Measurements from ENCODE around the gene CROCC. TPM values are rescaled to one million over a fixed set of nuclear protein-coding genes. Genes with fewer than 3 reads are reported as not detected.

Gene CROCC
- polyA plus RNA-seq, 3 donors = 19.5 to 42.2 (median 19.8) TPM

DNA sequence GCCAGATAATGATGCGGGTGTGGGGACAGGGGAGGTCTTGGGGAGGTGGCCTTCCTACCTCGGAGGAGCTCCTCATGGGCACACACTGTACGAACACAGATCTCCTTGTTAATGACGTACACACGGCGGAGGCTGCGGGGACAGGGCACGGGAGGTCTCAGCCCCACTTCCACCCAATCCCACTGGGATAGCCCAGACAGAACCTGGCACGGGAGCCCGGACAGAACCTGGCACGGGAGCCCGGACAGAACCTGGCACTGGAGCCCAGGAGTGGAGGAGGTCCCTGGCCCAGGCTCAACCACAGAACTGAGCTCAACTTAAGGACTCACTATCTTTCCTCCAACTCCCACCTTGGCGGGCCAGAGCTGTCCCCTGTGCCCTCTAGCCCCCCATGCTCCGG, 53.5 kb downstream of the CROCC start:
- H3K27ac ChIP-seq (ENCODE audit: low read depth, low read length) = no peak overlapping the region
- 61 to 79% (median 72%) methylated on average over 8 to 14 of the region's 14 CpGs for WGBS, 3 donors

GRCh38 chr1:16975838-16976237, 54.1 kb downstream of the CROCC start:
- H3K27ac ChIP-seq (ENCODE audit: low read depth, low read length) = no peak overlapping the region
- WGBS, 3 donors = 81 to 91% (median 89%) methylated on average over 14 of the region's 14 CpGs

GRCh38 chr1:16976966-16977365, 55.2 kb downstream of the CROCC start:
- H3K27ac ChIP-seq (ENCODE audit: low read depth, low read length) = no peak overlapping the region
- 85 to 86% (median 85%) methylated on average over 15 to 16 of the region's 16 CpGs for WGBS, 3 donors

DNA sequence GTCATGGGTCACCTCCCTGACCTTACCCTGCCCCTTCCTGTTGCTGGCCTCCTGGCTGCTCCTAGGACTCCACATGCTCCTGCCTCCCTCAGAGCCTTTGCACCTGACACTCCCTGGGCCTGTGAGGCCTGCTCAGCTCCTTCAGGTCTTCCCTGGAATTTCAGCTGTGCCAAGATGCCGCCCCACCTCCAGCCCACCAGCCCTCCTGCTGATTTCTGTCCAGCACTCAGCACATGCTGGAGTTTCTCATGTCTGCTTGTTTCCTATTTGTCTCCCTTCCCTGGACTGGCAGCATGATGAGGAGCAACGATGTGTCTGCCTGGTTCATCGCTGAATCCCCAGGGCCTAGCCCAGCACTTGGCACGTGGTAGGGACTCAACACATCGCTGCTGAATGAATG, 55.6 kb downstream of the CROCC start:
- WGBS, 3 donors = 93 to 94% (median 94%) methylated on average over 5 of the region's 5 CpGs
- H3K27ac ChIP-seq (ENCODE audit: low read depth, low read length) = no peak overlapping the region

- H3K27ac ChIP-seq (ENCODE audit: low read depth, low read length) = no peak overlapping the region
- 82 to 86% (median 86%) methylated on average over 4 of the region's 4 CpGs for WGBS, 3 donors
Measured at GRCh38 chr1:16978139-16978538, 56.4 kb downstream of the CROCC start.

DNA sequence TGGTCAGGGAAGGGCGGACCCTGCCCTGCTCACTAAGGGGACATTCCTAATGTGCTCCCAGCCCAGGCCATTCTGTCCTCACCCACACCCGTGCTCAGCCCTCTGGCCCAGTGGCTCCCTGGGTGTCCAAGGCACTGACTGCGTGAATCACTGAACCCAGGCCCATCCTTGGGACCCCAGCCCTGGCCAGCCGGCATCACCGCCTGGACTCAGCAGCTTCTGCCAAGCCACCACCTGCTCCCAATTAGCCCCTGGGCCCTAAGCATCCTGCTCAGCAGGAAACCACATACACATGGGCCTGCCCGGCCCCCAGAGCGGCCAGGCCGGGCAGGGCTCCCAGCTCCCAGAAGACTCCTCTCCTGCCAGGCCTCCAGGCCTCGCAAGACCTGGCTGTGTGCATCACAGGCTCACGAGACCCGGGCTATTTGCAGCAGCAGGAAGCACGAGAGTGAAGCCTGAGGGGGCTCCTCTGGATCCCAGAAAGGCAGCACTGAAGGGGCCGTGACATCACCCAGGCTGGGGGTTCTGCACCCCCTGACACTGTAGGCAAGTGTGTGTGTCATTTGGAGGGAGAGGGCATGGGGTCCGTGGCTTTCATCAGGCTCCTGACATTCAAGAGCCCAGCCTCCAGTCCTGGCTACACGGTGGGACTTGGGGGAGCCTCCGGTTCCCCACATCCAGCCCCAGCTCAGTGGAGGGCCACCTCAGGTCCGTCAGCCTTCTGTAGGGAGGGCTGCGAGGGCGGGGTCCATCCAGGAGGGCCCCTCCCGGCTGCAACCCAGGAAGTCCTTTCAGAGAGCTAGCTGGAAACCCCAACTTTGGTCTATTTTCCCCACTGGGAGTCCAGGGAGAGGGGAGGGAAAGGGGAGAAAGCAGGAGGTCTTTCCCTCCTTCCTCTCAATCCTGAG, 57.1 kb downstream of the CROCC start:
- H3K27ac ChIP-seq (ENCODE audit: low read depth, low read length) = no peak overlapping the region
- 38 to 61% (median 44%) methylated on average over 19 to 20 of the region's 20 CpGs for WGBS, 3 donors

- no peak overlapping the region for H3K27ac ChIP-seq (ENCODE audit: low read depth, low read length)
- WGBS, 3 donors = 15 to 22% (median 15%) methylated on average over 37 to 44 of the region's 44 CpGs
Measured at GRCh38 chr1:16979475-16980327, 58.0 kb downstream of the CROCC start.

DNA sequence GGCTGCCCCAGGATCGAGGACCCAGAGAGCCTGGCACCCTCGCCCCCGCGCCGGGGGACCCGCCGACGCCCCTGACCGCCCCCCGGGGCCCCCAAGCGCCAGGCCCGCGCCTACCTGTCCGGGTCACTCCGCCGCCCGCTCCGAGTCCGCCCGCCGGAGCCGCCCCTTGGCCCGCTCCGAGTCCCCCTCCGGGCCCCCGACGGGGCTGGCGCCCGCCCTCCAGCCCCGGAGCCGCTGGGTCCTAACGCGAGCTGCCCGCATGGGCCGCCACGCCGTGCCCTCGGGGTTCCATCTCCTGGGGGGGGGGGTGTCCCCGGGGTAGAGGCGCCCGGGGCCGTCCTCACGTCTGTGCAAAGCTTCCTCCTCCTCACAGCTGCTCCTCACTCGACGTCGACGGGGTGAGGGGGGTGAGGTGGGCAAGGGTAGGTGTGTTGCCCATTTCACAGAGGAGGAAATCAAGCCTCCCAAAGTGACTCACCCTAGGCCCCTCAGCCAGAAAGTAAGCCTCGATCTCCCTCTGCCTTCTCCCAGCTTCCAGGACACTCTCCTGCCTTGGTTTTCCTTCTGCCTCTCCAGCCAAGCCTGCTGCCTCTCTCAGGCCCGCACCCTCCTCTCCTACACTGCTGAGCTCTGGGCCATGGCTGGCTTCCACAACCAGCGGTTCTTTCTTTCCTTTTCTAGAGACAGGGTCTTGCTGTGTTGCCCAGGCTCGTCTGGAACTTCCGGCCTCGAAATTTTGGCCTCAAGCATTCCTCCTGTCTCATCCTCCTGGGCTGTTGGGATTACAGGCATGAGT, 58.9 kb downstream of the CROCC start, which contains the start of gene MFAP2:
Gene MFAP2 (minus strand): TSS at position 148 of the 796 bp plus-strand sequence. CDS start 2,347 bp downstream, outside the sequence.
- H3K27ac ChIP-seq (ENCODE audit: low read depth, low read length) = no peak within 1 kb of the TSS
- 7 to 11% (median 10%) methylated on average over 42 to 53 of the region's 53 CpGs for WGBS, 3 donors

GRCh38 chr1:16981269-16981849, 59.6 kb downstream of the CROCC start:
- WGBS, 3 donors = 86 to 94% (median 91%) methylated on average over 10 of the region's 10 CpGs

GRCh38 chr1:16982902-16983301, 61.2 kb downstream of the CROCC start:
- H3K27ac ChIP-seq (ENCODE audit: low read depth, low read length) = no peak overlapping the region
- 73 to 80% (median 74%) methylated on average over 11 of the region's 11 CpGs for WGBS, 3 donors

More at GRCh38 chr1:16981269-16981849, 59.6 kb downstream of the CROCC start:
- no peak overlapping the region for H3K27ac ChIP-seq (ENCODE audit: low read depth, low read length)

DNA sequence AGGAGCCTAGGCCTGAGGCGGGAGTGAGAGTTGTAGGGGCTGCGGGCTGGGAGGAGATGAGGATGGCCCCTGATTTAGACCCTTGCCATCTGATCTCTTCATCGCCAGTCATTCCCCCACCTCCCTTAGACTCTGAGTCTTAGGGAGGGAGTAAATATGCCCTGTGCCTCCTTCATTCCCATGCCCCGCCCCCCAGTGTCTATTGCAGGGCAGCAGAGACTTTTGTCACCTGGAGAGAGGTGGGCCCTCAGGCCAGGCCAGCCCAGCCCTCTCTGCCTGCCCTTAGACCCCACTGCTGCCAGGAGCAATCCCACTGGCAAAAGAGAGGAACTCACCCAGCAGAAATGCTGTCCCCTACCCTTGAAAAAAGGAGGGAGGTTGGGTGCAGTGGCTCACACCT, 61.9 kb downstream of the CROCC start:
- H3K27ac ChIP-seq (ENCODE audit: low read depth, low read length) = no peak overlapping the region
- WGBS, 3 donors = 86 to 96% (median 96%) methylated on average over 4 of the region's 4 CpGs

DNA sequence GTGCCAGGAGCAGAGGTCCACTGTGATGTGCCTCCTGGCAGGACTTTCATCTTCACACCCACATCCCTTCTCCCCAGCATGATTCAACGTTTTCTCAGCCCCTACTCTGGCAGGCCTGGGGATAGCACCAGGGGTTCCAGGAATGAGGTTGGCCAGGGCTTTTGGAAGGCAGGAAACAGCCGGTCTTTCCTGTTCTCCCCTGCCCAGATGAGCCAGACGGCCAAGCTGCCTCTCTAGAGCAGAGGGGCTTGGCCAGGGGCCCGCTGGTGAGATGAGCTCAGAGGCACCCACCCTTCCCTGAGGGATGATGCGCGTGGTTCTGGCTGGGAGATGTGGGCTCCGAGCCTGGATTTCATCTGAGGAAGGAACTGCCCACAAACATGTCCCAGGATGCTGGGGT, 63.0 kb downstream of the CROCC start:
- 17 to 61% (median 20%) methylated on average over 7 of the region's 7 CpGs for WGBS, 3 donors

GRCh38 chr1:16986113-16986512, 64.4 kb downstream of the CROCC start:
- WGBS, 3 donors = 86 to 99% (median 94%) methylated on average over 12 to 19 of the region's 19 CpGs

More for the DNA sequence above, 63.0 kb downstream of the CROCC start:
- no peak overlapping the region for H3K27ac ChIP-seq (ENCODE audit: low read depth, low read length)

DNA sequence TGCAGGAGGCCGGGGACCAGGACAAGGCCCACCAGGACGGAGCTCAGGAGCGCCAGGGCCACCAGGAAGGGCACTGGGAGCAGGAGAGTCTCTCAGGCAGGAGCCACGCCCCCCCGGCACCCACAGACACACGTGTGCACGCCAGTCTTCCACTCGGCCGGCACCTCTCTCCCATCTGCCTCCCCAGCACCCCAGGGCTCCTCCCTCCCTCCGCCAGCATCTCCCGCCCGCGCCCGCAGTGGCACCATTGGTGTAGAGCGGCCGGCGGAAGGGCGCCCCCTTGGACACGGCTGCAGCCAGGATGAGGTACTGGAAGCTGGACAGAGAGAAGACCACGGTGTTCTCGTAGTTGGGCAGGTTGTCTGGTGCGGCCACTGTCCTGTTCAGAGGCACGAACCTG, 64.8 kb downstream of the CROCC start:
- 87 to 91% (median 91%) methylated on average over 18 to 23 of the region's 23 CpGs for WGBS, 3 donors

More at GRCh38 chr1:16986113-16986512, 64.4 kb downstream of the CROCC start:
- H3K27ac ChIP-seq (ENCODE audit: low read depth, low read length) = no peak overlapping the region

DNA sequence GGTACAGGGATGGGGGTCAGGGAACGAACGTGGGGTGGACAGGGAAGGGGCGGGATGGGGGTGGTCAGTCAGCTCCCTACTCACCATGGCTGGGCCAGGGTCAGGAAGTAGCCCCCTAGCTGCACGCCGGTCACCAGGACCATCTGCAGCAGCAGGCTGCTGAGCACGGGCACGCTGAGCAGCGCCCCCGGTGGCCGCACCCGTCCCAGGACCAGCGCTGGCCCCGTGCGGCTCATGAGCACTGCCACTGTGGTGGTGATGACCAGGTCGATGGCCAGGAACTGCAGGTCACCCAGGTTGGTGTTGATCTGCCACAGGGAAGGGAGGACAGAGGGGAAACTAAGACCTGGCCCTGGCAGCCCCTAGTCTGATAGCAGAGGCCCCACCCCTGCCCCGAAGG, 65.2 kb downstream of the CROCC start:
- 75 to 90% (median 87%) methylated on average over 16 of the region's 16 CpGs for WGBS, 3 donors
- H3K27ac ChIP-seq (ENCODE audit: low read depth, low read length) = no peak overlapping the region

More for the DNA sequence above, 64.8 kb downstream of the CROCC start:
- no peak overlapping the region for H3K27ac ChIP-seq (ENCODE audit: low read depth, low read length)

GRCh38 chr1:16988210-16988609, 66.5 kb downstream of the CROCC start:
- no peak overlapping the region for H3K27ac ChIP-seq (ENCODE audit: low read depth, low read length)
- WGBS, 3 donors = 92 to 97% (median 93%) methylated on average over 13 of the region's 13 CpGs

GRCh38 chr1:16989676-16990391, 68.1 kb downstream of the CROCC start:
- H3K27ac ChIP-seq (ENCODE audit: low read depth, low read length) = no peak overlapping the region
- 94 to 96% (median 95%) methylated on average over 21 to 22 of the region's 22 CpGs for WGBS, 3 donors

All from adipose tissue (tissue), 3 donors.